ENCODE measurements around the gene ALDH3A1. TPM values are rescaled to one million over a fixed set of nuclear protein-coding genes. Genes with fewer than 3 reads are reported as not detected.

ALDH3A1 gene
- total and polyA plus RNA-seq, 9 of the 15 experiments (the other 6 are each of a cell fraction or from before 2014, with no cell fraction given), result not detected

DNA sequence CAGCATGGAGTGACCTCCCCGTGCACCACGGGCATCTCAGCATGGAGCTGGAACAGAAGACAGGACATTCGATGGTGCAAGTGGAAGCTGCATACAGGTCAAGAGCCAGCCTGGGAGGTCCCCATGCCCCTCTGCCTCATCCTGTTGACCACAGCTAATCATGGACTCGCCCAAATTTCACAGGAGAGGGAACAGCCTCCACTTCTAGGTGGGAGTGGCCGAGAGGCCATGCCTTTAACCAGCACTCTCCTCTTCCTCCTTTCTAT, 28.0 kb downstream of the ALDH3A1 start:
- BruUV-seq (replicated peaks), result no TSS peak
- POLR2A ChIA-PET, result no interaction called here
- H3K4me1 ChIP-seq (replicated peaks in 1 of 2; ENCODE audit: control insufficient read depth in 2 of 2, insufficient read depth in 2 of 2, low read length in 2 of 2), result peaks cover 0 to 4% of the 10 kb centered on the region in 2 experiments; a peak in 1 of 5 replicates

More for the DNA sequence above, 28.0 kb downstream of the ALDH3A1 start:
- DNase-seq (ENCODE audit: extremely low read depth in 1 of 4, low spot score in 3 of 4) (no peak), ATAC-seq (no peak), FAIRE-seq (no peak)
- no peaks in the 10 kb centered on the region for H4K20me1 ChIP-seq (replicated peaks; ENCODE audit: control insufficient read depth, insufficient read depth, low read length)
- no peak overlapping the region for H3K27ac ChIP-seq (ENCODE audit: extremely low read depth, low read depth, low read length)
- 0% methylated on average over 5 of the region's 5 CpGs for WGBS (ENCODE audit: insufficient coverage, low coverage, missing lambda C conversion rate)
- no peaks in the 10 kb centered on the region for H3K36me3 ChIP-seq (ENCODE audit: control insufficient read depth, insufficient read depth, low read length)
- no peak overlapping the region for H3K4me2 ChIP-seq (ENCODE audit: insufficient read depth, low read length)
- H3K4me3 ChIP-seq, result no peak overlapping the region
- in situ Hi-C loops (cut with MboI) (no loop called here), intact Hi-C loops (cut with micrococcal nuclease) (no loop called here)
- peaks cover 0 to 44% of the 10 kb centered on the region in 2 experiments; a peak in 2 of 5 replicates for H3K27me3 ChIP-seq (ENCODE audit: control insufficient read depth in 2 of 2, insufficient read depth in 2 of 2, low read length in 2 of 2)
- H3K9me3 ChIP-seq (replicated peaks; ENCODE audit: control insufficient read depth, insufficient read depth, low read depth, low read length), result no peaks in the 10 kb centered on the region
- TF ChIP-seq ZKSCAN3 (CRISPR knock-in tag; IDR thresholded peaks at IDR 0.05) (no peak), FOXP1 (CRISPR knock-in tag; IDR thresholded peaks at IDR 0.05) (no peak), PTBP1 (IDR thresholded peaks at IDR 0.05; ENCODE audit: low read depth, low read length) (no peak), ZNF507 (tag; conservative IDR thresholded peaks at IDR 0.05) (no peak), ZNF232 (CRISPR knock-in tag; IDR thresholded peaks at IDR 0.05) (no peak), BDP1 (IDR thresholded peaks at IDR 0.05; ENCODE audit: insufficient read depth, insufficient read length) (no peak), RAD21 (CRISPR knock-in tag; conservative IDR thresholded peaks at IDR 0.05 in 1 of 2, IDR thresholded peaks at IDR 0.05 in 1 of 2) (no peak), ZNF175 (CRISPR knock-in tag; IDR thresholded peaks at IDR 0.05; ENCODE audit: low read depth) (no peak), ZNF239 (CRISPR knock-in tag; IDR thresholded peaks at IDR 0.05) (no peak), NR1H2 (CRISPR knock-in tag; IDR thresholded peaks at IDR 0.05) (no peak), NFATC3 (IDR thresholded peaks at IDR 0.05) (no peak), CHD4 (IDR thresholded peaks at IDR 0.05; ENCODE audit: insufficient read depth, insufficient replicate concordance, low read depth, low read length, poor library complexity, severe bottlenecking) (no peak), ZNF282 (CRISPR knock-in tag; IDR thresholded peaks at IDR 0.05) (no peak)
- TF ChIP-seq, protein P1, sequence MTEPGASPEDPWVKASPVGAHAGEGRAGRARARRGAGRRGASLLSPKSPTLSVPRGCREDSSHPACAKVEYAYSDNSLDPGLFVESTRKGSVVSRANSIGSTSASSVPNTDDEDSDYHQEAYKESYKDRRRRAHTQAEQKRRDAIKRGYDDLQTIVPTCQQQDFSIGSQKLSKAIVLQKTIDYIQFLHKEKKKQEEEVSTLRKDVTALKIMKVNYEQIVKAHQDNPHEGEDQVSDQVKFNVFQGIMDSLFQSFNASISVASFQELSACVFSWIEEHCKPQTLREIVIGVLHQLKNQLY (CRISPR knock-in tag; conservative IDR thresholded peaks at IDR 0.05), result no peak
- TF ChIP-seq, protein P2, sequence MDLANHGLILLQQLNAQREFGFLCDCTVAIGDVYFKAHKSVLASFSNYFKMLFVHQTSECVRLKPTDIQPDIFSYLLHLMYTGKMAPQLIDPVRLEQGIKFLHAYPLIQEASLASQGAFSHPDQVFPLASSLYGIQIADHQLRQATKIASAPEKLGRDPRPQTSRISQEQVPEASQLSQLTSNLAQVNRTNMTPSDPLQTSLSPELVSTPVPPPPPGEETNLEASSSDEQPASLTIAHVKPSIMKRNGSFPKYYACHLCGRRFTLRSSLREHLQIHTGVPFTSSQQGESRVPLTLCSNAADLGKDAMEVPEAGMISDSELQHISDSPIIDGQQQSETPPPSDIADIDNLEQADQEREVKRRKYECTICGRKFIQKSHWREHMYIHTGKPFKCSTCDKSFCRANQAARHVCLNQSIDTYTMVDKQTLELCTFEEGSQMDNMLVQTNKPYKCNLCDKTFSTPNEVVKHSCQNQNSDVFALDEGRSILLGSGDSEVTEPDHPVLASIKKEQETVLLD (IDR thresholded peaks at IDR 0.05), result no peak
- H3K79me2 ChIP-seq (ENCODE audit: control insufficient read depth, insufficient read depth, low read length), result no peaks in the 10 kb centered on the region
- no peak overlapping the region for H2AFZ ChIP-seq (ENCODE audit: low read depth, low read length)
- CTCF ChIA-PET (ENCODE audit: low intra/inter-chr PET ratio), result no interaction called here
- no peak overlapping the region for H3K9ac ChIP-seq (ENCODE audit: insufficient read depth in 1 of 2, low read depth in 2 of 2, low read length in 2 of 2)
- H3K9me1 ChIP-seq (ENCODE audit: control insufficient read depth, insufficient read depth, low read length), result no peaks in the 10 kb centered on the region

All from K562 (cell line).